GM19397 (cell line): ENCODE results near the gene RASAL2.

Source experiments
- ATAC-seq: cut with Tn5 transposase; IDR thresholded peaks from one replicate; pipeline ENCODE4 v1.9.1; 2021; ENCODE audit warnings: mild to moderate bottlenecking, moderate library complexity; ENCODE audit not compliant: unreplicated experiment

RASAL2 gene

DNA sequence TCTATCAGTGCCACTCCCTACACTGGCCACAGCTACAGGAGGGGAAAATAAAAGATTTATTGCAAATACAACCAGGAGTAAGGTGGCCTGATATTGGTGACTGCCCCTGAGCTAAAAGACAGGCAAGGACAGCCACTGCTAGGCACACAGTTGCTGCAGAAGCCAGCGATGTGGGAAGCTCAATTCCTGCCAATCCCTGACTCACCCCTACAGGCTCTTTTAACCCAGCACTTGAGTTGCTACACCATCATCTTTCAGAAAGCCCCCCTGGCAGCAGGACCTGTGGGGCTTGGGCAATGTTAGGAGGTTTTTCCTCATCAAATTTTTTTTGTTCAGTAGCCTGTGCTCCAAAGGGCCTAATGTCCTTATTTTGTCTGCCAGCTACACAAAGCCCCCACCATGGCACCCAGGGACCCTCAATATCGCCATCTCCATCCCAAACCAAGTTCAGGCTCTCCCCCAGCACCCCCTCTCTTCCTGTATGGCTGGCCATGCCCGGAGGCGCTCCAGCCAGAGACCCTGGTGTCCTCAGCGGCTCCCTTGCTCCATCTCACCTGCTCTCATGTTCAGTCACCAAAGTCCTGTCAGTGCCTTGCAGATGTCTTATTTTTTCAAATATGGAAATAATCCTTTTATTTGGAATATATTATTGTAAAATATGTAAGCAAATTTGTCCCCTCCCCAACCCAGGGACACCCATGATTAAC, 389.5 kb downstream of the RASAL2 start:
- no peak for ATAC-seq

DNA sequence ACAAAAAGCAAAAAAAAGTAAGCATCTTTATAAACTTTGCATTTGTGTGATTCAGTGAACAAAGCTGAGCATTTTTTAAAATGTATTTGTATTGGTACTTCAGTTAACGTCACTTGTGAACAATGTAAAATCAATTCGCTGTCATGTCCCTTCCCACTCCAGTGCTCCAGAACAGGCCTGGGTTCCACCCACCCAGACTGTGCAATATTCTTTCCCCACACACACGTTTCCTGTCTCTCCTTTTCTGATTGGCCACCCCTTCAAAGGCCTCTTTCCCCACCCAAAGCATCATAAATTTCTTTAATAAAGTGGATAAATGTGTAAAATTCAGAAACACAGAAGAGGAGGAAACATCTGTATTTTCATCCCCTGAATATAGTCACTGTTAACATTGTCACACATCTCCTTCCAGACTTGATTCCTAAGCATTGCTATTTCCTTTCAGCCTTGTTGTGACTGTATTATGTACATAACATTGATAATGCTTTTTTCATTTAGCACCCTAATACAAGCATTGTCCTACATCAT, 390.9 kb downstream of the RASAL2 start:
- no peak for ATAC-seq

DNA sequence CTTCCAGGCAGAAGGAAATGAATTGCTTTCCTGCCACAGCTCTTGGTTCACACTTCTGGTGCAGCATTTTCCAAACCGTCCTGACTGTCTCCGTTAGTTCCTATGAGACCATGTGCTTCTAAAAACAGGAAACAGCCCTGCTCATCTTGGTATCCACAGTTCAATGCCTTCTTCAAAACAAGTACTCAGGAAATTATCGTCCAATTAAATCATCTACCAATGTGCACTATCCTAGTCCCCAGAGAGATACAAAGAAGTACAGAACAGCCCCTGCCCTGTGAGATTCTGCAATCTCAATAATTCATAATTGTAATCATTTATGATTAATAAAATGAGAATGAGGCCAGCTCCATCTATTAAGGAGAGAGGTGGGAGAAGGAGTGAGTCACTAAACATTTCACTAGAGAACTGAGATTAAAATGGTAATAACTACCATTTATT, 391.7 kb downstream of the RASAL2 start:
- ATAC-seq = no peak

DNA sequence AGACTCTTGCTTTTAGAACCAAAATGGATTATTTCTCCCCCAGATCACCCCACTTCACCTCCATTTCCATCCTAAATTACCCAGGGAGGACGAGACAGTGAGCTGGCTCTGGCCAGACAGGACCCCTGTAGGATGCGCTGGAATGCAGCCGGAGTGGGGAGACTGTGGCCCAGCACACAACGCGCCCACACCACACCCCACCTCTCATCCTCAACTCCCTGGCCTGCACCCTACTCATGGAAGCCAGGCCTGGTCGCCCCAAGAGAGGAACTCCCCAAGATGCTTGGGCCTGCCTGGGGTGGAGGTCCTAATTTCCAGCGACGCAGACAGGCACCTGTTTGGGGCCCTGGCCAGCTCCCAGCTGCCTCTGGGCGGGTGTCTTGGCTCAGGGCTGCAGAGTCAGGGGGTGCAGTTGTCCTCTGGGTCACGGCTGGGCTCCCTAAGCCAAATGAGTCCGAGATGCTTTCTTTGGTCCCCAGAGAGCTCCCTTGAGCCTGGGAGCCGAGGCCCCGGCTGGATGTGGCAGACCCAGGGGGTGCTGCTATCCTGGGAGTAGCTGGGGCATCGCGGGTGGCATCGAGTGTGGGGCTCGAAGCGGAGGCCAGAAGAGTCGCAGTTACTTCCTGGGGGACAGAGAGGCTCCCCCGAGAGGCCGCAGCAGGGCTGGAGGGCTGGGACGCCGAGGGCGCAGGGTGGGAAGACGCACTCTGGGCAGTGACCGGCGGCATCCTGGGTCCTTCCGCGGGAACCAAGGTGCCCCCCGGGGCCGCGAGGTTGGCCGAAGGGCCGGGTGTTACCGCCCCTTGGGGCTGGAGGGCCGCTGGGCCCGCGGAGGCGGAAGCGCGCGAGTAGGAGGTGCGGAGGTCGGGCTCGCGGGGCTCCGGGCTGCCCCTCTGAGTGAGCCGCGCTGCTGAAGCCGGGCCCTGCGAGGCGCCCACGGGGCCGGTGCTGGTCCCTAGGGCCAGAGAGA, 392.5 kb downstream of the RASAL2 start:
- no peak for ATAC-seq

DNA sequence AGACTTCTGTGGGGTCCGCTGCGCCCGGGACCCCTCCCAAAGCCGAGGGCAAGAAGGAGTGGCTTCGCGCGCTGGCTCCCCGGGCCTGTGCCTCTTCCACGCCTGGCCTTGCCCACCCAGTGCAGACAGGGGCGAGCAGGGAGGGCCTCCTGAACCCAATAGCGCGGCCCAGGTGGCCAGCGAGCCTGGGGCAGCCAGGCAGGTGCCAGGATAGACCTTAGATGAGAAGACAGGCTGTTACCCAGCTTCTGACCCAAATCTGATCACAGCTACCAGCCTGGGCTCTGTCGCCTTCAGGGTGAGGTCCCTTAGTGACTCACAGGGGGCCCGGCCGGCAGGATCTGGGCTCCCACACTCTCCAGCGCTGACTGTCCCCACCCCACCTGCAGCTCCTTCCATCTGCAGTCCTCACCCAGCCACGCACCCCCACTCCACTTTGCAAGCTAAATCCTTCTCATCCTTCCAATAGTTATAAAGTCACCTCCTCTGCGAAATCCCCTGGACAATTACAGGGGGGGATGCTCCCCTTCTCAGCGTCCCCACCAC, 393.2 kb downstream of the RASAL2 start:
- ATAC-seq = no peak

DNA sequence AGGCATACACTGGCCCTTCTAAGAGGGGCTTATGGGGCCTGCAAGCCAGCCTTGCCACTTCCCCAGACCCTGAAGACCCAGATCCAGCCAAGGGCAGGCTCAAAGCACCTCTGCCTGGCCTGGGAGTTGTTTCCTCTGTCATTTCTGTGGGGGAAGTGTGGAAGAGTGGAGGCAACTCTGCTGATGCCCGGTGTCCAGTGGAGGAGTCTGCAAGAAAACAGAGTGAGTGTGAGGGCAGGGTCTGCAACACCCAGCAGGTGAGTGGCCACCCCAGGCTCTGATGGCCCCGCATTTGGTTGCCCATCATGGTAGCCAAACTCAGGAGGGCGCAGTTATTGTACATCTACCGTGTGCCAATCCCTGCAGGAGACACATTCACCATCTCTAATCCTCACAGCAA, 394.5 kb downstream of the RASAL2 start:
- ATAC-seq = no peak

DNA sequence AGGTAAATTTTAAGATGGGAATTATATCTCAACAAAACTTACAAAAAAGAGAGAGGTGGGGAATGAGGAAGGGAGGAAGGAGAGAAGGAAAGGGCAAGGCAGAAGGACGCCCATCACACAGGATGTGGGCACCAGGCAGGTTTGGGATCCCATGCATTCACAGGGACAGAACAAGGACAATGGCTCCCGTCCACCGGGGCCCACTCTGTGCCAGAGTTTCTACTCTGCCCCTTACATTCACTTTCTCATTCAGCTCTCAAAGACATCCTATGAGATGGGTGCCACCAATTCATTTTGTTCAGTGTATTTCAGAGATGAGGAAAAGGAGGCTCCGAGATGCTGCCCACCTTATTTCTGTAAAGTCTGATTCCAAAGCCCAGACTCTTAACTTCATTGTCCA, 395.5 kb downstream of the RASAL2 start:
- no peak for ATAC-seq

DNA sequence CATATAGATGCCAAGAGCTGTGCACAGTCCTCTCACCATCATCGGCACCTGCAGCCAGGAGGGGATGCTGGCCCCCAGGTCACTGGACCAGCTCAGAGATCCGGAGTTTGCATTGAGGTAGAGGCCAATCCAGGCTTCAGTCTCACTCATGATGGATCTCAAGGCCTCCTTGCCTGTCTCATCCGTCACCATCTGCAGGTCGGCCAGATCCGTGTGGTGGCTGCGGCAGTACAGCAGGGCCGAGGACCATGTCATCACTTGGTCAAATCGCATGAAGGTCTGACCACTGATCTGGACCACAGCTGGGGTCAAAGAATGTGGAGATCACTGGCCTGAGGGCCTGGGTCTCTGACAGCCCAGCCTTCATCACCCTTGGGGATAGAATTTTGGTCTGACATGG, 396.2 kb downstream of the RASAL2 start:
- no peak for ATAC-seq

DNA sequence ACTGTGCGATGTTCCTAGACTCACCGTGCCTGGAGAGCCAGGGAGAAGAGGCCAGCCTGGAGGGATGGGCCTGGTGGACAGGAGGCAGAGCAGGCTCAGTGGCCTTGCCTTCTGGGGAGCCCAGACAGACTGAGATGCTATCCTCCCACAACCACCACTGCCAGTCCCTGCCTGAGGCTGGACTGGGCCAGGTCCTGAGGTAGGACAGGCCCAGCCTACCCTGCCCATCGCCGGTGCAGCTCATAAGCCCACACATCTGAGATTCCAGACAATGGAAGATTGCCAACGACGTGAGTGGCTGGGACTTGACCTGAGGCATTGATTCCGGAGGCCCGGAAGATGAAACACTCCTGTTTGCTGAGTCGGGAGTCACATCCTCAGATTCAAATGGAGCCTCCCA, 397.1 kb downstream of the RASAL2 start:
- no peak for ATAC-seq

DNA sequence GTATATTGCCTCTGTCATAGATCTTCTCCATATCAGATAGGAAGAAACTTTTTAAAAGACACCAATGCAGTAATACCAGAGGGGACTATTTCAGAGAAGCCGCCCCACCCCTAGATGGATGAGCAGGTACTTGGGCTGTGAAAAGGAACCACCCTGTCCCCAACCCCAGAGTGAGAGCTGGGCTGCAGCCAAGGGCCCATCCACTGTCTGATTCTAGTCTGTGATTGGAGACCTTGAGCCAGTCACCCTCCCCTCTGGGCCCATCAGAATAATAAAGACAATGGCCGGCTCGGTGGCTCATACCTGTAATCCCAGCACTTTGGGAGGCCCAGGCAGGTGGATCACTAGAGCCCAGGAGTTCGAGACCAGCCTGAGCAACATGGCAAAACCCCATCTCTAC, 397.8 kb downstream of the RASAL2 start:
- no peak for ATAC-seq

DNA sequence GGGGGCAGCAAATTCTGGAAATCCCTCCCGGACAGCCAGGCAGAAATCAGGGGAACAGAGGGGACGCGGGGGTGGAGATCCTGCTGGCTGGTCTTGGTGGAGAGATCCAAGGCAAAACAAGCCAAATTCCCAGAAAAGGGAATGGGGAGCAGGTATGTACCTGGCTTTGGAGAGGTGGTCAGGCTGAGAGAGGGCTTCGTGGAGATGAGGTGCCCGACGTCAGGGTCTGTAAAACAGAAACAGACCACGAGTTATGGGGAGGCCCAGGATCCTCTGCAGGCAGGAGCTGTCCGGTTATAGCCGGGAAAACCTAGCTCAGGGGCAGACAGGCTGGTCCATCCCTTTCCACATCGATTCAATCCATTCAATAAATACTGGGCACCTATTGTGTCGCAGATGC, 398.4 kb downstream of the RASAL2 start:
- ATAC-seq = no peak

DNA sequence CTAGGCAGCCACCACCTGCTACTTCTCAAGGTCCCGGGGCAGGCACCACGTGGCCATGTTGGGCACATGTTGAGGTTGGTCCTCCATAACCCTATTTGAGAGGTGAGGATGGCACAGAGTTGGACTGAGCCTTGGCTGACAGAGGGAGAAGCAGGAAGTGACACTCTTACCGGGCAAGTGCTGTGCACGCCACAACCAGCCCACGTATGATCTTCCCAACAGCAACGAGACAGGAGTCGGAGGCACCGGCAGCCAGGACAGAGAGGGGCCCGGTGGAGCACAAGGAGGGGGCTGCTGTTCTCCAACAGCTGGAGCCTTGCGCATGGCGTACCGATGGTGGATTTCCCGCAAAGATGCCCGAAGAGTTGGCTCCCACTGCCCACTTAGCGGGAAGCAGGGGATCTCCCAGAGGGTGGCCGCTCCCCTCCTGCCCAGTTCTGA, 399.4 kb downstream of the RASAL2 start:
- ATAC-seq = no peak

DNA sequence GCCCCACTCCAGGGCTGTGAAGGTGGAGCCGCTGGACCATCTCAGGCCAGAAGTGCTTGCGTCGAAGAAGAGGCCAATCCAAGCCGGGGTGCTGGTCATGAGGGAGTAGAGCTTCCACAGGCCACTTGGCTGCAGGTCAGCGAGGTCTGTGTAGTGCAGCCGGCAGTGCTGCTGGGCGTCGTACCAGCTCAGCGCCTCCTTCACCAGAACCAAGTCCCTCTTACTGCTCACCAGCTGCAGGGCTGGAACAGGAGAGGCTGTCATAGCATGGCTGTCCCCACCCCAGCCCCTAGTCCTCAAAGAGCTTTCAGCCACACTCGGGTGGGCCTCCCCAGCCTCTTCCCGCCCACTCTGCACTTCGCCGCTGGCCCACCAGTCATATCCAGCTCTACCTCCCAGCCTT, 400.7 kb downstream of the RASAL2 start:
- no peak for ATAC-seq

DNA sequence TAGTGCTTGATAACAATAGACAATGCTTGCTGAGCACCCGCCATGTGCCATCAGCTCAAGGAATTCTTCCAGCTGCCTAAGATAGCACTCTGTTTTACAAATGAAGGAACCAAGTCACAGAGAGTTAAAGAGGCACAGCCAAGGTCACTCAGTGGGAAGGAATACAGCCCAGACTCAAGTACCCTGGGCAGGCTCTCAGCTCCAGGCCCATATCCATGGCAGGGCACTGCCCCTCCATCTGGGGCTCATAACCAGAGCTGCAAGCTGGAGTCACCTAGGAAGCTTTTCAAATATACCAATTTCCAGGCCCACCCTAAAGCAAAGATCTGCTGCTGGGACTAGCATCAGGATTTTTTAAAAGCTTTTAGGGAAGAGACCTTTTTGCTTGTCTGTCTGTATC, 401.3 kb downstream of the RASAL2 start:
- no peak for ATAC-seq

DNA sequence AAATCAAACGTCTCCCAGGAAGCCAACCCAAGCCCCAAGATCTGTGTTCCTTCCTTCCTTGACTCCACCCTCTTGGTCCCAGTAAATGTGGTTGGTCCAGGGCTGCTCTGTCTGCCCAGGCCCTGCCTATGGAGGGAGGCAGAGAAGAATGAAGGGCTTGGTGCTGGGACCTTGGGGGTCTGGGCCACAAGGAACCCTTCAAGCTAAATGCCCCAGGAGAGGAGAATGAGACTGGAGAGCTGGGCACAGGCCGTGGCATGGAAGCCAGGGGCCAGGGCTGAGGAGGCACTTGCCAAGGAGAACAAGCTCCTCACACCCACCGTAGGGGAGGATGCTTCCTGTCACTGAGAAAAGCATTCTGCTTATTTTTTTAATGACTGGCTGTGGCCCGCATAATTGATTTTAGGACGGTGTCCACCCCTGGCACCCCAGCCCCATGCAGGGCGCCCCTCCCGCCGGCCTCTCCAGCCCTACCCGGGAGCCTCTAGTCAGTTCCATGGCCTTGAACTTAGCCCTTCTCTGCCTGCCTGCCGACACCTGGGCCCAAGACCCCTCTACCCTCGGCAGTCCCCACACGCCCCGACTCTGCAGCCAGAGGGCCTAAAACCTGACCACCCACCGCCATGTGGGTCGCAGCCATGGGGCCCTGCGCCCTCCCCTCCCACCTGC, 402.0 kb downstream of the RASAL2 start:
- no peak for ATAC-seq

DNA sequence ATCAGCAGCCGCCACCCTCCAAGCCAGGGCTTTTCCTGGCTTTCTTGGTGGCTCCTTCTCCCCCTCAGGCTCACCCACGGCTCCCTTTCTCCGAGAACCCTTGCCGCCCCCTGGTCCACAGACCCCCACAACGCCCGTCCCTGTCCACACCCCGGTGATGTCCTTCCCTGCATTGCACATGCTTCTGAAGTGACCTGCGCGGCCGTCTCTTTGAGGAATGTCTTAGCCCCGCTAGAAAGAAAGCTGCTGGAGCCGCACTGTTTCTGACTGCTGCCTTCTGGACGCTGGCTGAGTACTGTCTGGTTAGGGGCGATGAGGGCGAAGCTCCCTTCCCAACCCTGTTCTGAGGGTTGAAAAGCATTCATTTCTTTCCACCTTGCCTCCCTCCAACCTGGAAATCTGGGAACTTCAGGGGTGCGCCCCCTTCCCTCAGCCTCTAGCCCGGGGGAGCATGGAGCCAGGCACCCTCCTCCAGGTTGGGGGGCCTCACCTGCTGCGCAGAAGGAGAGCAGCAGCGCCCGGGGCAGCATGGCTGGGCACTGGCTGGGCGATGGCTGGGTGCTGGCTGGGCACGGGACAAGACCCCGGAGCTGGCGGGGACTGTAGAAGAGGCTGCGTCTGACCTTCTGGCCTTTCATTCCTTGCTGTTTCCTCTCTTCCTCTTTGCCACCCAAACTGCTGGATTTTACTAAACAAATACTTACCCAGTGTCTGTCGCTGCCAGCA, 402.7 kb downstream of the RASAL2 start, which contains the start of gene CLEC20A:
Gene CLEC20A (minus strand): TSS at position 555 of the 726 bp plus-strand sequence. CDS start 25 bp downstream, at position 530.
- no peak for ATAC-seq

DNA sequence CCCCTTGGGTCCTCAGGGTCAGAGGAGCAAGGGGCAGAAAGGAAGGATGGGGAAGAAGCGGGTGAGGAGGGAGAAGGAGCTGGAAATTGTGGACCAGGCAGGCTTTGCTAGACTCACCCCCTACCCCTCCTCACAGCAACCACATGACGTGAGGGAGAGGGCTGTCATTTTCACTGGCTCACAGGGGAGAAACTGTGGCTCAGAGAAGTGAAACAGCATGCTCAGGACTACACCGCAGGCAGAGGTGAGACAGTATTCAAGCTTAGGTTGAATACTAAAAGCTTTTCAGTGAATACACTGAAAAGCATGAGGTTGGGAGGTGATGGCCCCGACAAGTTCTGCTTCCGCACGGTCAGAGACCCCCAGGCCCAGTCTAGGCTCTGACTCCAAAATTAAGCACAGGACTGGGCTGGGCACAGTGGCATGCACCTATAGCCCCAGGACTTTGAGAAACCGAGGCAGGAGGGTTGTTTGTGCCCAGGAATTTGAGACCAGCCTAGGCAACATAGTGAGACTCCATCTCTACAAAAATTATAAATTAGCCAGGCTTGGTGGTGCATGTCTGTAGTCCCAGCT, 404.1 kb downstream of the RASAL2 start:
- ATAC-seq = no peak

DNA sequence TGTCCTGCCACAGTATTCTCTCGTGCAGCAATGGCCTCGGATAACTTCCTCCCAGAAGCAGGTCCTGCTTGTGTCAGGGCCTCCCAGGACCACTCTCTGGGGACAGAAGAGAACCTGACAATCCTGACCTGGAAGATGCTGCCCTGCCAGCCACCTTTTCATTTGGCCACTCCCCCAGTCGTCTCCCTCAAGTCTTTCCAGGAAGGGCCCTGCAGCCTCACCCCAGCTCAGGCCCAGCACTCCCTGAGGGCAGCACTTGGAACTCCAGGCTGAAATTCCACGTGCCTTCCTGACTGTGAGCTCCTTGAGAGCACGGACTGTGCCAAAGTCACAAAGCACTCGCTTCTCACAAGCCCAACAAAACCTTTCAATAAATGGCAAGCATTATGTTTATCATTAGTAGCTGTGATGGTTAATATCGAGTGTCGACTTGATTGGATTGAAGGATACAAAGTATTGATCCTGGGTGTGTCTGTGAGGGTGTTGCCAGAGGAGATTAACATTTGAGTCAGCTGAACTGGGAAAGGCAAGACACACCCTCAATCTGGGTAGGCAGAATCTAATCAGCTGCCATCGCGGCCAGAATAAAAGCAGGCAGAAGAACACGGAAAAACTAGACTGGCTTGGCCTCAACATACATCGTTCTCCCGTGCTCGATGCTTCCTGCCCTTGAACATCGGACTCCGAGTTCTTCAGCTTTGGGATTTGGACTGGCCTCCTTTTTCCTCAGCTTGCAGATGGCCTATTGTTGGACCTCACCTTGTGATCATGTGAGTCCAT, 405.2 kb downstream of the RASAL2 start:
- no peak for ATAC-seq
